NCI-H1105 treated with DMSO at 0.1 percent for 48 hours (cell line): ENCODE measurements around the gene HOXA13.
A peak's percentile ranks its signal among the peaks of the same experiment; 100 is the strongest.

Source experiments
- DNase-seq: peaks from one replicate; lab custom pipeline; 2025; lab: John Stamatoyannopoulos, UW

The HOXA13 gene

DNA sequence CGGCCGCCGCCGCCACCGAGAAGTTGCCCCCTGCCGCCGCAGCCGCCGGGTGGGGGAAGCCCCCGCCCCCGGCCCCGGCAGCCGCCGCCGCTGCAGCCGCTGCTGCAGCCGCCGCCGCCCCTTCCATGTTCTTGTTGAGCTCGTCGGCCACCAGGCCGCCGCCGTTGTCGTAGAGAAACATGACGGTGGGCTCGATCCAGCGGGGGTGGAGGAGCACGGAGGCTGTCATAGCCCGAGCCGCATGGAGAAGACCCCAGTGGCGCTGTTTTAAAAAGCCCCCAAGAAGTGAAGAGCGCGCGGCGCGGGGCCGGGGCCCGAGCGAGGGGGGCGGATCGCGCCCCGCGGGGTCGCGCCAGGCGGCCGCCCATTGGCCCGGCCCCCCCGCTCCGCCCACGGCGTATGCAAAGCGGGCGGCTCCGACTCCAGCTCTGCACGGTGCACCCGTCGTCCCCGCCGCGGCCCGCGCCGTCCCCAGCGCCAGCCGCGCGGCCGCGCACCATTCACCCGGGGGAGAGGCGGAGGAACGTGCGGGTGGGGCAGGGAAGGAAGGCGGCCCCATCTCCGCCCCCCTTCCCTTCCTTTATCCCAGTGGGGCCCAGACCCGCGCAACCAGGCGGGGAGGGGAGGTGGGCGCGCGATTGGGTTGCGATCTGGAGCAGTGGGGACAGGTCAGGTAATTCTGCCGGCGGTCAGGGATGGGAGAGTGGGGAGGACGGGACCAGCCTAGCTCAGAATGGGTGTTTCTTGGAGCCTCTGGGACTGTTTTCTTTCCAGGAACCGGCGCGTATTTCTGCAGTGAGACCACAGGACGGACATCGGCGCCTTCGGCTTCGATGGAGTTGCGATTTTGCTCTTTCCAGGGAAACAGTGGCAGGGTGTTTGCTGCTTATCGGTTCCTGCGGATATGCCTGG lies at the start of gene HOXA13:
Gene HOXA13, minus strand, starts transcription at position 243 of the 912 bp plus-strand sequence. Its CDS starts 14 bp downstream, at position 229.
- DNase-seq, result peak; percentile 78

DNA sequence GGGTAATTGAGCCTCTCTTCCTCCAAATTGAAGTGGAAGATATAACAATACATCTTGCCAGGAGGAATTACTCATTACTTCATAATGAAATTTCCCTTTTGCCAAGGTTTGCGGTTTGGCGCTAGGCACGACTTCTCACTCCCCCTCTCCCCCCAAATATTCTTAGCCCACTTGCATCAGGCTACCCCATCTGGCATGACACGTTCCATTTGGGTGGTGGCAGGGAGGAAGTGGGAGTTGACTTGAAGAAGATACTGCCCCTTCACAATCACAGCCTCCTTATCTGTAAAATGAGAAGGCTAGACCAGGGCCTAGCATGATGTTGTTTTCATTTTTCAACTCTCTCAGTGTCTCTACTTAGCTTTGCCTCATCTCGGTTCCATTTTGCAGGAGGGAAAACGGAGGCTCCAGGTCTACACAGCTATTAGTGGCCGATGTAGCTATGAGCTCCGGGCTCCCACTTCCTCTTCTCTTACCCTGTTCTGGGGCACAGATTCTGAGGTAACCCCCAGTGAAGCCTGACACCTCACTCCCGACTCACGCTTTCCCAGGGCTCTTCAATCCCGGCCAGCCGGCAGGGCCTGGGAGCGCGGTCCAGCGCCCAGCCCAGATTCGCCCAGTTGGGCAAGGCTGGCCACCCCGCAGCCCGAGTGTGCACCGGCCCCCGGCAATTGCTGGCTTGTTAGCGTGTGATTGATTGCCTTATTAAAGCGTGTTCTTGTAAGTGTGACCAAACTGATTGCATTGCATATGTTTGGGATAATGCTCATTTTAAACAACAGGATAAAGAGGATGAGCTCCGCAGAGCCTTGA lies 49.2 kb upstream of the HOXA13 start:
- DNase-seq, result no peak

DNA sequence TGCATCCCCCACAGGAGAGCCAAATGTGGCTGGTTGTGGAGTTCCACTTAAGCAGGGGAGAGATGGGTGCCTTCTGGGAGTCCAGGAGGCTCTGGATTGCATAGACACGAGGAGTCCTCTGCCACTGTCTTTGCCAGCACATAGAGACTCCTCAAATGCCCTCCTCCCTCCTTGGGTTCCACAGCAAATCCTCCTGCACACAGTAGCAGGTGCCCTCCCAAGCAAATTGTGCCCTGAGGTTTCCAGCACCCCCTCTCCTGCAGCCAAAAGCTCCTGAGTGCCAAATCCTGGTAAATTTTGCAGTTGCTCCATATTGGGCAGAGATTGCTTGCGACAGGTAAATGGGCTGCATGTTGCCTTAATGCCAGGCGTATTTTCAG lies 48.5 kb upstream of the HOXA13 start:
- no peak for DNase-seq

DNA sequence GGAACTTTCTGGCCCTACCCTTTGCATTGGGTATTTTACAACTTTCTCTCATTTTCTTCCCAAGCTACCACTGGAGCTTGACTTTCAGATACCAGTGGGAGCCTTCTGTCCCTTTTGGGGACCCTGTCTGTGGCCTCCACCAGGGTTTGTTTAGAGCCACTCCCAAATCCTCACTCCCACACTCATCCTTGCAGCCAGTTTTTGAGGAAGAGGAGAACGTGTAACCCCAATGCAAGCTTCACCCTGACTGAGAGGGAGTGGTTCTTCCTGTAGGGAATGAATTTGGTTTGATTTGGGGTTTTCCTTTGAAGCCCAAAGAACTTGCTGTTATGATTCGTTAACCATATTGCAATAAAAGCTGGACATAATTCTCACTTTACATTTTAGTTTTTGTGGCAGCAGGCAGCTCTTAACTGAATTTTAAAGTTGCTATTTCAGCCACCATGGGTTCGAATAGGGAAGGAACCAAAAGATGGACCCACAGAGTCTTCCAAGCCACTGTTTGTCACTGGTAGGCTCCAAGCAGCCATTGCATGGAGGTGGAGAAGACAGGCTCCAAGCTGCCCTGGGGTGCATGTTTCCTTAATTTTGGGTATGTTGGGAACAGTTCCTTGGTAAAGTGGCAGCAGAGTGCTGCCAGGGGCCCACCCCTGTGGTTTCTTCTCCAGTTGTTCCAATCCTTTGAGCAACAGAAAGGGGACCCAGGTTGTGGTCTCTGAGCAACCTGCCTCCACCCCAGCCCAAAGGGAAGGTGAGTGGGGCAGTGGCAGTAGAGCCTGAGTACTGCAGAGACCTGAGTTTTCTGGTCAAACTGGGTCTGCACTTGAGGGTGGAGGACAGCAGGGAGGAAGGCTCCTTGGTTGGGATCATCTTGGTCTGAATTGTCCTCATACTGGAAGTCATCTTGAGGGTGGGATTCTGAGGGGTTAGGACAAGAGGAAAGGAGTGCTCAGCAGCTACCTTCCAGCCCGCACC lies 47.8 kb upstream of the HOXA13 start:
- no peak for DNase-seq

GRCh38 chr7:27247000-27247399 lies 47.1 kb upstream of the HOXA13 start:
- no peak for DNase-seq

DNA sequence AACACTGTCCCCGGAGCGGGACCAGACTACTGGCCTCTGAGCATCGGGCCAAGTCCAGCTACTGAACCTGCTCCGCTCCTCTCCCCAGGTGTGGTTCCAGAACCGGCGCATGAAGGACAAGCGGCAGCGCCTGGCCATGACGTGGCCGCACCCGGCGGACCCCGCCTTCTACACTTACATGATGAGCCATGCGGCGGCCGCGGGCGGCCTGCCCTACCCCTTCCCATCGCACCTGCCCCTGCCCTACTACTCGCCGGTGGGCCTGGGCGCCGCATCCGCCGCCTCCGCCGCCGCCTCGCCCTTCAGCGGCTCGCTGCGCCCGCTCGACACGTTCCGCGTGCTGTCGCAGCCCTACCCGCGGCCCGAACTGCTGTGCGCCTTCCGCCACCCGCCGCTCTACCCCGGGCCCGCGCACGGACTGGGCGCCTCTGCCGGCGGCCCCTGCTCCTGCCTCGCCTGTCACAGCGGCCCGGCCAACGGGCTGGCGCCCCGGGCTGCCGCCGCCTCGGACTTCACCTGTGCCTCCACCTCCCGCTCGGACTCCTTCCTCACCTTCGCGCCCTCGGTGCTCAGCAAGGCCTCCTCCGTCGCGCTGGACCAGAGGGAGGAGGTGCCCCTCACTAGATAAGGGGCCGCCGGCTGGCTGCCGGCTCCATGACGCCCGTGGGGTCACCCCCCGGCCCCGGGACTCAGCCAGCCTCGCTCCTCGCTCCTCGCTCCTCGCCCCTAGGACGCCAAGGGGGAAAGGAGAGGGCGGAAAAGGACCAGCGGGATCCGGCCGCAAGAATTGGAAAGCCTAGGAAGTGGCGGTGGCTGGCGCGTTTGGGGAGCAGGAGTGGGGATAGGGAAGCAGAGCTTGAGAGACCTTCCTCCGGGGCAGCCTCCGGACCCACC lies 46.2 kb upstream of the HOXA13 start:
- DNase-seq, result peak; percentile 24

- no peak for DNase-seq
Observed at GRCh38 chr7:27245124-27245797, 45.4 kb upstream of the HOXA13 start.

DNA sequence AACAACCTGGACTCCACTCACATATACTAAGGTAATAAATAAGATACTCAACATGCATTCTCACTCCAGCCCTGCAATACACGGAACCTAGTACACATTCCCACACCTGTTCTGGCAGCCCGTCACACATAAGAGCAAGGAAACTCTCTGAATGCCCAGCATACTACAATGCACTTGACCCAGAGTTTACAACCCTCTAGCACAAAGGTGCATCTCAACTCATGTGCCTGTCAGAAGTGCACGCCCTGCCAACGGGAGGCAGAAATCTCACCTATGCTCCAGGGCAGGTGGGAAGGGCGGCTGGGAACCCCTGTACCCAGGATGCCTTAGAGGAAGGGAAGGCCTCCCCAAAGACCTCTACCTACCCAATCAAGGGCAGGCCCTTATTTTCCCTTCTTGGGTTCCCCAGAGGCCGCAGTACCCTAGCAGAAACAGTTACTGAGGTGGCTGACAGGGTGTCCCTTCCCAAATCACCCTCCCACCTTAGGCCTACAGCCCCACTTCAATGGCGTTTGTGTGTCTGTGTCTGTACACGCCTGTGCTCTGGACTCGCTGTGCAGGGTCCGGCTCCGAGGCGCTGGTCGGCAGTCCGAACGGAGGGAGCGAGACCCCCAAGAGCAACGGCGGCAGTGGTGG lies 44.7 kb upstream of the HOXA13 start:
- DNase-seq, result no peak

DNA sequence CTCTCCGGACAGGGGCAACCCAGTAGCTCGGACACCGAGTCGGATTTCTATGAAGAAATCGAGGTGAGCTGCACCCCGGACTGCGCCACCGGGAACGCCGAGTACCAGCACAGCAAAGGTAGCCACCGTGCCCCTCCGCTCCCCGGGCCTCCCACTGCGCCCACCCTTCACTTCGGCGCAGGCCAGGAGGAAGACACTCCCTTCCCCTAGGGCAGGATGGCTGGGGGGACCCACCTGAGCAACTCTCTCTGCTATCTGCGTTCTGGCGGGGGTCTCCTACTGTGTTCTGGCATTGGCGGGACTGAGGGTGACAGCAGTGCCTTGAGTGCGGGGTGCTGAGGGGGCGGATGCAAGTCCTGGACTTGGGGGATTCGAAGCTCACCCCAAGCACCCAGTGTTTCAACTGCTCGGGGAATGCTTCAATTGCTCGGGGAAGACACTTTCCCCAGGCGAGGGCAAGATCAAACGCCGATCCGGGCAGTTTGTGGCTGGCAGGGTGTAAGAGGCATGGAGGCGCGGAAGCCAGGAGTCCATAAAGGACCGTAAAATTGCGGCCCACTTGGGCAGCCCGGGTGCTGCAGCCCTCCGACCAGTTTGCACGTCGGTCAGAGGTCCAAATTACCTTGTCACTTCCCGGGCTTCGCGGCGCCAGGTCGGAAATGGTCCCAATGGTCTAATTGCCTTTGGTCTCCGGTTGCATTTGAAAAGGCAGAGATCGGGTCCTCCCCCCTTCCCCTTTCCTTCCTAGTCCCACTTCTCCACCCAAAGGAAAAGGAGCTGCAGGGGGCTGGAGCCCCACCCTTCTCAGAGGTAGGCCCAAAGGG lies 43.7 kb upstream of the HOXA13 start:
- DNase-seq, result no peak

DNA sequence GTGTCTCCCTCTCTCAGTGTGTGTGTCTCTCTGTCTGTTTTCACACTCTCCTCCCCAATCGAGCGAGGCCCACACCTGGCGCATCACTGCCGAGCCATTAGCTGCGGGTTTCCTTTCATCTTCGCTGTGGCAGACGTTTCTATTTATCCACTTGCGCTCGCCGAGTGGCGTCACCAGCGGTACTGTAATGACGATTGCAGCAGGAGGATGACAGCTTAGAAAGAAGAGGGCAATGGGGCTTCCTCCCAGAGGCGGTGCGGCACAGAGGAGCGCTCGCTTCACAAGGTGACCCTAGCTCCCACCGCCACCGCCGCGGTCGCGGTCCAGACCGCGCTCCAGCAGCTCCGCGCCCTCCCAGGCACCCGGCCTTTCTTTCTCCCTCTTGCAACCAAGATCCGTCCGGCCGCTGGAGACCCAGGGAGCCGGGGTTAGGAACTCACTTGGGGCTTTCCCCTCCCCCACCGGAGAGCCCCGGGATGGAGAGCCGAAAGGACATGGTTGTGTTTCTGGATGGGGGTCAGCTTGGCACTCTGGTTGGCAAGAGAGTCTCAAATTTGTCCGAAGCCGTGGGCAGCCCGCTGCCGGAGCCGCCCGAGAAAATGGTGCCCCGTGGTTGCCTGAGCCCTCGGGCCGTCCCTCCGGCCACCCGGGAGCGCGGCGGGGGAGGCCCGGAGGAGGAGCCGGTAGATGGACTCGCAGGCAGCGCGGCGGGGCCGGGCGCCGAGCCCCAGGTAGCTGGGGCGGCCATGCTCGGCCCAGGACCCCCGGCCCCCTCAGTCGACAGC lies 42.9 kb upstream of the HOXA13 start, which contains the start of gene EVX1:
Gene EVX1, plus strand, starts transcription at position 248 of the 785 bp plus-strand sequence. Its CDS starts 229 bp downstream, at position 477.
- peak; percentile 78 for DNase-seq

- DNase-seq, result no peak
Observed at GRCh38 chr7:27242154-27242553, 42.3 kb upstream of the HOXA13 start.

DNA sequence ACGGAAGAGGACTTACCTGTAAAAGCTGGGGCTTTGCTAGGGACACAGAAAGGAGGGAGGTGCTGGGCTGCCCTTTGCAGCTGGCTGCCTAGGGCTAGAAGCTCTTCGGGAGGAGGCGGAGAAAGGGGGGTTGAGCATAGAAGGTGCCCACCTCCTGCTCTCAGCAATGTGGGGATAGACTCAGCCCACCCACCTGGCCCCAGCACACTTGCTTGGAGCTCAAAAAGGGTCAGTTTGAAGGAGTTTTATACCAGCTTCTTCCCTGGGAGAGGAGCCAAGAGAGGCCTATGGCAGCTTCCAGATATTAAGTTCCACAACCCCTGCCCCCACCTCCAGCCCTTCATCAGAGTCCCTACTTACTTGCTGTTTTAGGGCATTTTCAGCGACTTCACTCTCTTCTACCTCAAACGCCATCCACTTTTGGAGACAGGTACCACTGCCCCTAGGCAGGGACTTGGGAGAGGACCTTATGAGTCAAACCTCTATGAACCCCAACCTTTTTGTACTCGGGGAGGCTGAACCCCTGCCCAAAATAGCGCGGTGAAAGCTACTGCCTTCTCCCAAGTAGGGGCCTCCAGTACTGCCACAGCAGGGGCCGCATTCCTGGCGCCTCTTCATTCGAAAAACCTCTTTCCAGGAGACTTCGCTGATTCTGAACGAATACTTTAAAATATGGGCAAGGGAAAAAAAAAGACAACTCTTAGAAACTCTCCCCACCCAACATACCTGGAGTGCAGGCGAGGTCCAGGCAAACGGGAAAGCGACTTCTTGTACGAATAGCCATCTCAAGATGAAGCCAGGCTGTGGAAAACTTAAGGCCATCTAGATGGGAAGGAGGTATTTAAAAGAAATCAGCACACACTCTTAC lies 41.5 kb upstream of the HOXA13 start:
- no peak for DNase-seq

GRCh38 chr7:27240015-27240731 lies 40.3 kb upstream of the HOXA13 start:
- no peak for DNase-seq

DNA sequence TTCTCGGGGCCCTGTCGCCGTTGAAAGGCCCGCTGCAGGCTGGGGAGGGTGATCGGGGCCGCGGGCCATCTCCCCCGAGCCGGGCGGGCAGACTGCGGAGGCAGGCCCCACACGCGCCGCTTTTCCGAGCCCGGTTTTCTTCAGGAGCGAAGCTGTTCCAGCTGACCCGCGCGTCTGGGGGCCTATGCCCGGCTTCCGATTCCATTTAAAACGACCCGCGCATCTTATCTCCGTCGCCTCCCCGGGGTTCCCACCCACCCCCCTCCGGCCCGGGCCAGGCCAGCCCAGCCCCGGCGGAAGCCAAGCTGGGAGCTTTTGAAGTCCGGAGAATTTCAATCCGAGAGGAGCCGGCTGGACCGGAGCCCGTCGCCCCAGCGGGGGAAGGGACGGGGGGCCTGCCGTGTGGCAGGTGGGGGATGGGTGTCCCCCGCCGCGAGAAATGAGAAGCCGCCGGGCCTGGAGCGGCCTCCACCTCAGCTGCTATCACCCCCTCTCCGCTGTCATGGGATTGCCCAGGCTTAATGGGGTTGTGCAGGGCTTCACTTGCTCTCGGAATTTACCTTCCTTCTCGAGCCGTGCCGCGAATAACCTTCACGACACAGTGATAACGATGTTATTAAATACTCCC lies 39.6 kb upstream of the HOXA13 start:
- no peak for DNase-seq

DNA sequence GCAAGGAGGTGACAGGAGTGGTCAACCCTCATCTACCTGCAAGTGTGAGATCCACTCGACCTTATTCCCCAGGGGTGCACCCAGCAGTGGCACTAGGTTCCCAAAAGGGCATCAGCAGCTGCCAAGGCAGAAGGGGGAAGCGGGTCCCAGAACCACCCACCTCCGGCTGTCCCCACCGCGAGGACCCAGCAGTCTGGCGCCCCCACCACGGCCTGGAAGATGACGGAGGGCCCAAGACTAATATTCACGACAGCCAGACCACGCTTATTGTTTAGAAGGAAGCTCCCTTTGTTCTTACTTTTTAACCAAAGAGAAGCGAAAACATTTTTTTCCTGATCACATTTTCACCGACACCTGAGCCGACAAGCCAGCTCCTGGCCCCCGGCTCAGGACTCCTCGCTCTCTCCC lies 39.1 kb upstream of the HOXA13 start:
- no peak for DNase-seq
